Activated naive CD8-positive, alpha-beta T cell (primary cell): Measurements from ENCODE around the gene PKD2L1.

ENCODE experiments used
- H3K27ac Mint-ChIP-seq: one replicate; pipeline ENCODE4 v1.8.0; 2021; ENCODE audit warnings: mixed read lengths
- H3K27me3 Mint-ChIP-seq: one replicate; pipeline ENCODE4 v1.8.0; 2021; ENCODE audit warnings: mixed read lengths
- H3K36me3 Mint-ChIP-seq: one replicate; pipeline ENCODE4 v1.8.0; 2021; ENCODE audit warnings: mixed read lengths
- H3K4me1 Mint-ChIP-seq: one replicate; pipeline ENCODE4 v1.8.0; 2021; ENCODE audit warnings: low read depth, mixed read lengths
- H3K4me3 Mint-ChIP-seq: one replicate; pipeline ENCODE4 v1.8.0; 2021; ENCODE audit warnings: mild to moderate bottlenecking, mixed read lengths
- H3K9me3 Mint-ChIP-seq: one replicate; pipeline ENCODE4 v1.8.0; 2021; ENCODE audit warnings: low read depth, mixed read lengths

Gene PKD2L1

GRCh38 chr10:100238429-100238828 is 91.6 kb downstream of the PKD2L1 start:
- no peaks in the 10 kb centered on the region for H3K9me3 Mint-ChIP-seq
- no peak overlapping the region for H3K27ac Mint-ChIP-seq
- no peak overlapping the region for H3K4me3 Mint-ChIP-seq
- peaks cover 2% of the 10 kb centered on the region for H3K4me1 Mint-ChIP-seq
- no peaks in the 10 kb centered on the region for H3K27me3 Mint-ChIP-seq
- H3K36me3 Mint-ChIP-seq: peaks cover 3% of the 10 kb centered on the region
